Left cardiac atrium (tissue), 4 donors: ENCODE data around the gene LMNTD2. TPM values are rescaled to one million over a fixed set of nuclear protein-coding genes. Genes with fewer than 3 reads are reported as not detected.

Experiments used
- ATAC-seq, 2 donors: fragments of 200-7000 bp; cut with Tn5 transposase; one replicate each; pipeline ENCODE4 v1.9.1; 2020; ENCODE audit warnings: mild to moderate bottlenecking in 2 of 2, moderate library complexity in 2 of 2
- DNase-seq: peaks from one replicate; pipeline ENCODE4 v3.0.0-alpha.2; 2020
- intact Hi-C, 2 donors: fragments of 100-400 bp; cut with DNase I; formaldehyde crosslinking; loops; one replicate each; pipeline versions ENCODE4 v1.14.1 to v1.15.1; 2022 to 2023
- total RNA-seq, 2 donors: library from RNA; stranded (reverse); fragmentation: NEBNext Ultra II Directional; extraction: Animal tissue kit (Norgen Biotek cat#: 25700); gene quantifications; one replicate each; pipeline ENCODE4 v1.2.1, GENCODE V29; 2021
- donor health status: DM: no; HTN: yes; CAD: no.
- donor health status: DM: no; HTN: yes; CAD: no; lungs with severe emphysema.
- donor health status: DM: yes; HTN: yes; CAD: no.
- donor health status: Dilated cardiomyopathy.

Gene LMNTD2
- total RNA-seq, 2 donors from 2014 or later = 0.58 to 1.1 TPM

- intact Hi-C loops = loop anchor here (5.0 to 10.0 kb wide), 2 partner anchors 57 to 165 kb away; partner anchors contain the start of gene IRF7 (in 1 of the 2)
- no peak for DNase-seq
- ATAC-seq = no peak
Observed at GRCh38 chr11:557328-558132, 3.0 kb downstream of the LMNTD2 start.

- intact Hi-C loops = loop anchor here (5.0 to 10.0 kb wide), 2 partner anchors 58 to 166 kb away; partner anchors contain the start of gene IRF7 (in 1 of the 2)
- ATAC-seq = no peak
Observed at GRCh38 chr11:556662-557256, 3.8 kb downstream of the LMNTD2 start.

GRCh38 chr11:555780-556661 is 4.5 kb downstream of the LMNTD2 start:
- intact Hi-C loops = loop anchor here (5.0 to 10.0 kb wide), 2 partner anchors 59 to 166 kb away; partner anchors contain the start of gene IRF7 (in 1 of the 2)

More at GRCh38 chr11:556662-557256, 3.8 kb downstream of the LMNTD2 start:
- no peak for DNase-seq

GRCh38 chr11:555227-555779 is 5.2 kb downstream of the LMNTD2 start:
- intact Hi-C loops = loop anchor here (5.0 to 10.0 kb wide), 2 partner anchors 59 to 167 kb away; partner anchors contain the start of gene IRF7 (in 1 of the 2)
- ATAC-seq = peak; percentile 3 to 11
- no peak for DNase-seq

More at GRCh38 chr11:555780-556661, 4.5 kb downstream of the LMNTD2 start:
- no peak for ATAC-seq
- DNase-seq = no peak

- intact Hi-C loops = loop anchor here (5.0 to 10.0 kb wide), 2 partner anchors 60 to 168 kb away; partner anchors contain the start of gene IRF7 (in 1 of the 2)
- ATAC-seq = peak; percentile 74 to 75
- DNase-seq = peak; percentile 69
Observed at GRCh38 chr11:554428-555226, 5.9 kb downstream of the LMNTD2 start.

- DNase-seq (no peak), ATAC-seq (no peak)
- intact Hi-C loops = loop anchor here in 1 of 2 donors (10.0 kb wide), 1 partner anchor 61 kb away; the partner anchor contains the start of gene IRF7
Observed at GRCh38 chr11:553988-554340, 6.6 kb downstream of the LMNTD2 start.

- intact Hi-C loops = loop anchor here in 1 of 2 donors (10.0 kb wide), 1 partner anchor 61 kb away; the partner anchor contains the start of gene IRF7
- DNase-seq = no peak
- ATAC-seq = no peak
Observed at GRCh38 chr11:553083-553987, 7.2 kb downstream of the LMNTD2 start.

GRCh38 chr11:551596-551995 is 8.9 kb downstream of the LMNTD2 start:
- intact Hi-C loops = loop anchor here in 1 of 2 donors (10.0 kb wide), 1 partner anchor 63 kb away; the partner anchor contains the start of gene IRF7
- DNase-seq (no peak), ATAC-seq (no peak)

GRCh38 chr11:551131-551530 is 9.4 kb downstream of the LMNTD2 start:
- no peak for DNase-seq
- ATAC-seq = no peak
- intact Hi-C loops = loop anchor here in 1 of 2 donors (10.0 kb wide), 1 partner anchor 64 kb away; the partner anchor contains the start of gene IRF7

GRCh38 chr11:550746-551085 is 9.8 kb downstream of the LMNTD2 start:
- intact Hi-C loops = loop anchor here in 1 of 2 donors (10.0 kb wide), 1 partner anchor 64 kb away; the partner anchor contains the start of gene IRF7
- ATAC-seq = no peak
- no peak for DNase-seq

- ATAC-seq = no peak
- no peak for DNase-seq
- intact Hi-C loops = loop anchor here in 1 of 2 donors (10.0 kb wide), 1 partner anchor 65 kb away; the partner anchor contains the start of gene IRF7
Observed at GRCh38 chr11:550021-550745, 10.4 kb downstream of the LMNTD2 start.

- ATAC-seq = no peak
- intact Hi-C loops = no loop called here
- no peak for DNase-seq
Observed at GRCh38 chr11:548700-549603, 11.6 kb downstream of the LMNTD2 start.

GRCh38 chr11:545171-545570 is 15.4 kb downstream of the LMNTD2 start:
- ATAC-seq (no peak), DNase-seq (no peak)
- intact Hi-C loops = no loop called here

GRCh38 chr11:544817-545166 is 15.7 kb downstream of the LMNTD2 start:
- ATAC-seq = no peak
- DNase-seq = no peak

GRCh38 chr11:541433-541885 is 19.1 kb downstream of the LMNTD2 start:
- ATAC-seq (no peak), DNase-seq (peak; percentile 8)
- intact Hi-C loops = no loop called here

More at GRCh38 chr11:544817-545166, 15.7 kb downstream of the LMNTD2 start:
- intact Hi-C loops = no loop called here
